GM19397 (cell line): ENCODE data around the gene PNISR.
"Not testable (repeated sequence)": the region's sequence is repeated elsewhere in the genome, so short reads cannot be mapped to it uniquely, and the experiment has no call there.

Source experiments
- ATAC-seq: cut with Tn5 transposase; IDR thresholded peaks from one replicate; pipeline ENCODE4 v1.9.1; 2021; ENCODE audit warnings: mild to moderate bottlenecking, moderate library complexity; ENCODE audit not compliant: unreplicated experiment

Gene PNISR

GRCh38 chr6:99424761-99425646, at the start of gene PNISR:
Gene PNISR, minus strand, starts transcription at chr6:99425308. Its CDS starts 10,649 bp downstream, at chr6:99414659.
- peak; percentile 86 for ATAC-seq

GRCh38 chr6:99473730-99474129, 48.6 kb upstream of the PNISR start:
- ATAC-seq = no peak

GRCh38 chr6:99471638-99472037, 46.5 kb upstream of the PNISR start:
- ATAC-seq = no peak

GRCh38 chr6:99467509-99468106, 42.5 kb upstream of the PNISR start:
- ATAC-seq = no peak

GRCh38 chr6:99459133-99459532, 34.0 kb upstream of the PNISR start:
- ATAC-seq = not testable (repeated sequence)

GRCh38 chr6:99458319-99458718, 33.2 kb upstream of the PNISR start:
- no peak for ATAC-seq

- ATAC-seq = no peak
These were observed 21.0 kb upstream of the PNISR start for GRCh38 chr6:99446076-99446475.

- no peak for ATAC-seq
These were observed 9.8 kb upstream of the PNISR start for GRCh38 chr6:99434702-99435530.

GRCh38 chr6:99432877-99433276, 7.8 kb upstream of the PNISR start:
- ATAC-seq = no peak

GRCh38 chr6:99431901-99432300, 6.8 kb upstream of the PNISR start:
- no peak for ATAC-seq

GRCh38 chr6:99427988-99428387, 2.9 kb upstream of the PNISR start:
- no peak for ATAC-seq

GRCh38 chr6:99426451-99426757, 1.3 kb upstream of the PNISR start:
- no peak for ATAC-seq

- peak; percentile 63 for ATAC-seq
These were observed 741 bp upstream of the PNISR start for GRCh38 chr6:99425647-99426450.

- no peak for ATAC-seq
These were observed 1.1 kb downstream of the PNISR start for GRCh38 chr6:99424022-99424421.

- no peak for ATAC-seq
These were observed 2.2 kb downstream of the PNISR start for GRCh38 chr6:99422912-99423311.

GRCh38 chr6:99416892-99417767, 8.0 kb downstream of the PNISR start:
- ATAC-seq = peak; percentile 84

- no peak for ATAC-seq
These were observed 8.9 kb downstream of the PNISR start for GRCh38 chr6:99416226-99416625.

GRCh38 chr6:99415446-99415845, 9.7 kb downstream of the PNISR start:
- ATAC-seq = no peak

- ATAC-seq = no peak
These were observed 13.0 kb downstream of the PNISR start for GRCh38 chr6:99412065-99412464.

- no peak for ATAC-seq
These were observed 15.4 kb downstream of the PNISR start for GRCh38 chr6:99409672-99410071.
